GM19452 (cell line): ENCODE data around the gene CFAP97D2.
A peak's percentile ranks its signal among the peaks of the same experiment; 100 is the strongest.
"Not testable (repeated sequence)": the region's sequence is repeated elsewhere in the genome, so short reads cannot be mapped to it uniquely, and the experiment has no call there.

ENCODE experiments used
- ATAC-seq: cut with Tn5 transposase; IDR thresholded peaks from one replicate; pipeline ENCODE4 v1.9.1; 2021; ENCODE audit not compliant: unreplicated experiment

CFAP97D2 gene

GRCh38 chr13:114143806-114144605 is 35.1 kb upstream of the CFAP97D2 start:
- ATAC-seq = no peak

DNA sequence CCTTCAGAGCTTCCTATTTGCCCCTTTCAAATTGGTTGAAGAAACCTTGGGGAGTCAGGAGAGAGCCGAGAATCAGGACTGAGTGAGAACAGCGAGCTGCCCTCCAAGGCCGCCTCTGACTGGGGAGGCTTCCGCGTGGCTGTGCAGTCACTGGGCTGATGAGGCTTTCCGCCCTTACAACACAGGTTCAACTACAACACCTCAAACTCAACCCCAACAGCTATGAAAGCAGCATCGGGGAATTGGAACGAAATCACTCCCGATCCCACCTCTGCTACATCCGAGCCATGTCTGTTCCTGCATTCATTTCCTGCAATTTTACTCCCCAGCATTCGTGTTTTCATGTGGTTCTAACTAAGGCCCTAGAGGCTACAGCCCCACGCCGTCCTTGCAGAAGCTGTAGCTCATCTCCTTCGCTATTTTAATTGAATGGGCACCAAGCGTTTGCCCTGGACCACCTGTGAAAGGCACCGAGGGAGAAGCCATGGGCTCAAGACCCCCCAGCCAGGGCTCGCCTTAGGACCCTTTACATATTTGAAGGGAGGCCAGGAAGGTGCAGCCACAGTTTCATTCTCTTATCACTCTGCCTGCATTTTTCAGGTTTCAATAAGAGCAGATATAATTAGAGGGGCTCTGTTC is 34.3 kb upstream of the CFAP97D2 start:
- ATAC-seq = no peak

- ATAC-seq = no peak
These were observed 33.8 kb upstream of the CFAP97D2 start for GRCh38 chr13:114145256-114145655.

GRCh38 chr13:114145722-114146121 is 33.3 kb upstream of the CFAP97D2 start:
- no peak for ATAC-seq

- no peak for ATAC-seq
These were observed 32.9 kb upstream of the CFAP97D2 start for GRCh38 chr13:114146173-114146572.

GRCh38 chr13:114146629-114147028 is 32.4 kb upstream of the CFAP97D2 start:
- ATAC-seq = no peak

DNA sequence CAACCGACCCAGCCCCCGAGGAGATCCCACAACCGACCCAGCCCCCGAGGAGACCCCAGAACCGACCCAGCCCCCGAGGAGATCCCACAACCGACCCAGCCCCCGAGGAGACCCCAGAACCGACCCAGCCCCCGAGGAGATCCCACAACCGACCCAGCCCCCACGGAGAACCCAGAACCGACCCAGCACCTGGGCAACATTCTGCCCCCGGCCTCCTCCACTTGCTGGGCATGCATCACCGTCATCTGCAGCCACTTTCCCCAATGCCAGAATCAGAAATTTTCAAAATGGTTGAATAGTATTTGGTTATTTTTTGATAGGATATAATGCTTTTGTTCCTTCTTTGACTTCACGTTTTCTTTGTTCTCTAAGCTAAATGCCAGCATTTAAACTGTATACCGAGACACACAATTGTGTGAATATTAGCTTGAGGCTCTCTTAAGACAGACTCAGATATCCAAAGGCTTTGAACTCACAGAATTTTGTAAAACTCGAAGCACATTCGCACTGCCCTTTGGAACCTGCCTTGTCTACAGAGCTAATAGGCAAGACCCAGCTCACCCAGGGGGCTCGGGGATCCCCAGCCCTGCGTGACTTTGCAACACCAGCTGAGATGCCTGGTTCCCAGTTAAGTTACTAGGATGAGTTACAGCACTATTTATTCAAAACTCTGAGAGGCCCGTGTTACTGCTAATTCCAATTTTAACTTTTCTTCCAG is 31.1 kb upstream of the CFAP97D2 start:
- peak; percentile 40 for ATAC-seq

- ATAC-seq = peak; percentile 91
These were observed 30.6 kb upstream of the CFAP97D2 start for GRCh38 chr13:114148521-114148855.

DNA sequence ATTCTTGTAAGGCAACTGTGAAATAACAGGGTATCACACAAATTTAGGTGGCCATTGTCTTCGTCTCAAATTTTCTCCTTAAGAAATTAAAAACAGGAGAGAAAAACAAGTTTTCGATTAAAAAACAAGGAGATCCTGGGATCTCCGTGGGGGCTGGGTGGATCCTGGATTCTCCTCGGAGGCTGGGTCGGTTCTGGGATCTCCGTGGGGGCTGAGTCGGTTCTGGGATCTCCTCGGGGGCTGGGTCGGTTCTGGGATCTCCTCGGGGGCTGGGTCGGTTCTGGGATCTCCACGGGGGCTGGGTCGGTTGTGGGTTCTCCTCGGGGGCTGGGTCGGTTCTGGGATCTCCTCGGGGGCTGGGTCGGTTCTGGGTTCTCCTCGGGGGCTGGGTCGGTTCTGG is 30.2 kb upstream of the CFAP97D2 start:
- ATAC-seq = not testable (repeated sequence)

DNA sequence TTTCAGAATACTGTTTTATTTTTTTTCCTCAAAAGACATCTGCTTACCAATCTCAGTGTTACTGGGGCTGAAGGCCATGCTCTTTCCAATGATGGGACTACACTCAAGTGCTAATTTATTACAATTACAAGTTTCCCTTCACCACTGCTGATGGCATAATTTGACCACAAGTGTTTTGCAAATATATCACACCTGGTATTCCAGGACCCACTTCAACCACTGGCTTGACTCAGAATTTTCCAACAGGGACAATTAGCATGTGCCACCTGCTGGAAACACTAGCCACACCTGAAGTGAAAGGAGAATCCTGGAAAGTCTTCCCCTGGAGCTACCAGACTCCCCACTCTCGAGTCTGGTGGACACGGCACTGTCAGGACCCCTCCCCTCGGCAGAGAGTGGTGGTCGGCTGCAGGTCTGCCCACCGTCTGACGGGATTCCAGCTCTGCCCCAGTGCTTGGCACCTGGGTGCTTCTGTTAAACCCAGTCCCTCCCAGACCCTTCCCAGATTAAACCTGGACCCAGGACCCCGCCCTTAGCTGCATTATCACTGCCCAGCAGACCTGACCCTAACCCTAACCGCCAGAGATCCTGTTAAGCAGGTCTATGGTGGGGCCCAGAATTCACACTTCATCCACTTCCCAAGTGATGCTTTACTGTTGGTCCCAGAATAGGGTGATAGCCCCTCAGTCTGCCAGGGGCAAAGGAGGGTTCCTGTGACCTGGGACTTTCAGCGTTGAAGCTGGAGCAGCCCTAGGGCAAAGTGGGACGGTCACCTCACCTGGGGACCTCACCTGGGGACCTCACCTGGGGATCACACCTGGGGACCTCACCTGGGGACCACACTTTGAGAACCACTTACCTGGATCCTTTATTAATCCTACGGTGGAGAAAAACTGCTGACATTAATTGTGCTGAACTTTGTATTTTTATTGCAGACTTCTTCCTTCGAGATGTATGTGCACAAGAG is 29.0 kb upstream of the CFAP97D2 start:
- ATAC-seq = no peak

GRCh38 chr13:114151031-114151430 is 28.0 kb upstream of the CFAP97D2 start:
- no peak for ATAC-seq

- ATAC-seq = no peak
These were observed 27.3 kb upstream of the CFAP97D2 start for GRCh38 chr13:114151565-114152284.

- ATAC-seq = no peak
These were observed 26.8 kb upstream of the CFAP97D2 start for GRCh38 chr13:114152285-114152645.

DNA sequence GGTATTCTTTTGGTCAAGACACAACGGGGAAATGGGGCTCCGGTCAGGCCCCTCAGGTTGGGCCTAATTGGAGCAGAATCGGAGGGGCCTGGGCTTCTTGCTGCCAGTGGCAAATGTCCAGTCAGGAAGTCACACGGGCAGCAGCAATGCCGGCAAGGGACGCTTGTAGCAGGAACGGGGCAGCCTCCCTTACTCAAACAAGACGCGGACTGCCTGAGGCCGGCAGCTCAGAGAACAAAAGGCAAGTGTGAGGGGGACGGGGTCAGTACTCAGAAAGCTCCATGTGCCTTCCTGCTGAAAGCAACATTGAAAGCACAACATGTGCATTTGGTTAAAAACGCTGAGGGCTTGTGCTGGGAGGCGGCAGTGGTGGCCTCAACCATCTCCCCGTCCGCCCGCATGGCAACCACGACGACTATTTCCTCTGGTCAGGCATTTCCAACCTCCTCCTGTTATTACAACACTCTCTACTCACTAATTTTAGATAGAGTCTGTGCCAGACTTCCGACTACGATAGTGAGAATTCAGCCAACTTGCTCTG is 26.2 kb upstream of the CFAP97D2 start:
- ATAC-seq = no peak

DNA sequence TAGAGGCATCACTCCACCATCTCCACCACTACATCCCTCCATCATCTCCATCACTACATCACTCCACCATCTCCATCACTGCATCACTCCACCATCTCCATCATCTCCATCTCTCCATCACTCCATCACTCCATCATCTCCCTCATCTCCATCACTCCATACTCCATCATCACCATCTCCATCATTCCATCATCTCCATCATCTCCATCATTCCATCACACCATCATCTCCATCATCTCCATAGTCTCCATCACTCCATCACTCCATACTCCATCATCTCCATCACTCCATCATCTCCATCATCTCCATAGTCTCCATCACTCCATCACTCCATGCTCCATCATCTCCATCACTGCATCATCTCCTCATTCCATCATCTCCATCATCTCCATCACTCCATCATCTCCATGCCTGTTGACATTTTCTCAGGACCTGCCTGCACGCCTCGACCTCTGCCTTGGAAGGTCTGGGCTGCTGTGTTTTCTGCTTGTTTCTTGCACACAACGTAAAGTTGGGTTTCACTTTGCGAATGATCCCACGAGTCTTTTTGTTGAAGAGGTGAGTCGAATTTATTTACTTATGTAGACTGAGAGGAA is 25.5 kb upstream of the CFAP97D2 start:
- ATAC-seq = no peak

DNA sequence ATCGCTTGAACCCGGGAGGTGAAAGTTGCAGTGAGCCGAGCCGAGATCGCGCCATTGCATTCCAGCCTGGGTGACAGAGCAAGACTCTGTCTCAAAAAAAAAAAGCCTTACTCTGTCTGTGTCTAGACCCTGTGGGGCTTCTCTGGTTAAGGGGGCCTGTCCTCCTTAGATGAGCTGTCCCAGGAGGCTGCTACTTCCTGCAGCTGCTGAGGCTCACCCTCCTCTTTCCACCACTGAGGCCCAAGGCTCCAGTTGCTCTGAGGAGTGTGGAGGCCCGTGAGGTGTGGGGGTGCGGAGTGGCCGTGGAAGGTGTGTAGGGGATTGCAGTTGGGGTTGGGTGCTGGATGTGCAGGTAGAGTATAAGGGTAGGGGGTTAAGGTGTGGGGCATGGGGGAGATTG is 24.6 kb upstream of the CFAP97D2 start:
- no peak for ATAC-seq

- no peak for ATAC-seq
These were observed 23.7 kb upstream of the CFAP97D2 start for GRCh38 chr13:114155320-114155719.

DNA sequence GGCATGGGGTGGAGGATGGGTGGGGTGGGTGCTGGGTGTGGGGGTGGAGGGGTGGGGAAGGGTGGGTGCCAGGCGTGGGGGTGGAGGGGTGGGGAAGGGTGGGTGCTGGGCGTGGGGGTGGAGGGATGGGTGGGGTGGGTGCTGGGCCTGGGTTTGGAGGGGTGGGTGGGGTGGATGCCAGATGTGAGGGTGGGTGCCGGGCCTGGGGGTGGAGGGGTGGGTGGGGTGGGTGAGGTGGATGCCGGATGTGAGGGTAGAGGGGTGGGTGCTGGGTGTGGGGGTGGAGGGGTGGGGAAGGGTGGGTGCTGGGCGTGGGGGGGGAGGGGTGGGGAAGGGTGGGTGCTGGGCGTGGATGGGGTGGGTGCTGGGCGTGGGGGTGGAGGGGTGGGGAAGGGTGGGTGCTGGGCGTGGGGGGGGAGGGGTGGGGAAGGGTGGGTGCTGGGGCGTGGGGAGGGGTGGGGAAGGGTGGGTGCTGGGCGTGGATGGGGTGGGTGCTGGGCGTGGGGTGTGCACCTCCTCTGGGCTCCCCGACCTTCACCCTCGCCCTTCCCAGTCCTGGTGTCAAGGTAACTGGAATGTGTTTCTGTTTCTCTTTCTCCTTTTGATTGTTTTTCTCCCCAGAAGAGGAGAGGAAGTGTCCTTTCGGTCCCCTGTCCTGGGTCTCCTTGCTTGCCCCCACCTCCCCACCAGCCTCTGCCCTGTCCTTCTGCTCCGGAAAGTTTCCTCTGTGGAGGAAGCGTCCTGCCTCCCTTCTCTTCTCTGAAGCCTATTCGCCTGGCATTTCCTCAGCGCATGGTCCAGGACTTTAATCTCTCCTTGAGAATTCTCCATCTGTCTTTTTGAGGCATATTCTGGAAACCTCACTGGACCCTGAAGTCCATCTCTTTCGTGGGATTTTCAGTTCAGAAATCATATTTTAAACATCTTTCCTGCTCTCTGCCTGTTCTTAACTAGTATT is 22.9 kb upstream of the CFAP97D2 start:
- ATAC-seq = no peak
